Uterus (tissue), 4 donors: ENCODE results near the gene FUS. TPM values are rescaled to one million over a fixed set of nuclear protein-coding genes. Genes with fewer than 3 reads are reported as not detected.

ENCODE experiments used
- DNase-seq, 2 donors: peaks; one replicate each; pipeline ENCODE4 v3.0.0-alpha.2; 2019 to 2020
- H3K27ac ChIP-seq, 2 donors: fragments of 200-600 bp; sonication (generic); 1 replicate in 1 of 2; 2 replicates in 1 of 2; pipeline ENCODE4 v1.5.1; 2016 to 2018
- H3K27me3 ChIP-seq, 2 donors: fragments of 200-600 bp; sonication (generic); one replicate each; pipeline ENCODE4 v1.5.1; 2018 to 2019; ENCODE audit warnings: control low read depth in 1 of 2
- H3K36me3 ChIP-seq, 2 donors: fragments of 200-600 bp; sonication (generic); one replicate each; pipeline ENCODE4 v1.5.1; 2019; ENCODE audit warnings: control low read depth in 1 of 2
- H3K4me1 ChIP-seq, 2 donors: fragments of 200-600 bp; sonication (generic); one replicate each; pipeline ENCODE4 v1.5.1; 2018 to 2019; ENCODE audit warnings: control low read depth in 1 of 2
- H3K4me3 ChIP-seq, 2 donors: fragments of 200-600 bp; sonication (generic); 1 replicate in 1 of 2; 2 replicates in 1 of 2; pipeline ENCODE4 v1.5.1; 2018 to 2019; ENCODE audit warnings: mild to moderate bottlenecking in 1 of 2
- H3K9me3 ChIP-seq, 2 donors: fragments of 200-600 bp; sonication (generic); one replicate each; pipeline ENCODE4 v1.5.1; 2019; ENCODE audit warnings: control low read depth in 1 of 2
- CTCF ChIP-seq, 4 experiments: fragments of 200-600 bp in 2 of 4; fragments of 450-650 bp in 2 of 4; sonication (generic) in 2 of 4; IDR thresholded peaks; one replicate each; pipeline ENCODE4 v1.5.1; 2016 to 2019; ENCODE audit warnings: antibody characterized with exemption in 4 of 4, mild to moderate bottlenecking in 2 of 4, moderate library complexity in 1 of 4
- POLR2A ChIP-seq, 2 donors: fragments of 450-650 bp; IDR thresholded peaks; one replicate each; pipeline ENCODE4 v1.6.1; 2016; ENCODE audit warnings: antibody characterized with exemption in 2 of 2, mild to moderate bottlenecking in 1 of 2, moderate library complexity in 1 of 2
- intact Hi-C: fragments of 100-400 bp; cut with DNase I; formaldehyde crosslinking; loops from one replicate; pipeline ENCODE4 v1.15.1; 2023; ENCODE audit warnings: low total_unique reads
- total RNA-seq, 4 donors: library from RNA; depleted of rRNA in 3 of 4; stranded (reverse); fragments of >200 nt in 3 of 4; gene quantifications; one replicate each; pipeline versions ENCODE4 v1.1.0 to v1.2.4, GENCODE V29; 2014 to 2023
- donor health status: DM: yes; HTN: yes; CAD: no.

Gene FUS
- total RNA-seq, 4 donors from 2014 or later: 21.5 to 356 (median 109) TPM

GRCh38 chr16:31213342-31213741 is 33.4 kb downstream of the FUS start:
- intact Hi-C loops: no loop called here
- DNase-seq: no peak
- no peak overlapping the region for H3K4me3 ChIP-seq
- H3K9me3 ChIP-seq: no peaks in the 10 kb centered on the region
- peaks cover 0 to 12% of the 10 kb centered on the region in 2 donors for H3K27me3 ChIP-seq
- H3K4me1 ChIP-seq: peaks cover 0 to 9% of the 10 kb centered on the region in 2 donors
- TF ChIP-seq POLR2A (IDR thresholded peaks at IDR 0.05) (no peak), CTCF (IDR thresholded peaks at IDR 0.05) (no peak)
- no peaks in the 10 kb centered on the region for H3K36me3 ChIP-seq
- H3K27ac ChIP-seq: no peak overlapping the region

GRCh38 chr16:31213877-31214707 is 34.2 kb downstream of the FUS start, which contains the start of gene TRIM72:
Gene TRIM72 (plus strand): TSS chr16:31214119. CDS start chr16:31214739, 620 bp downstream.
- no peak within 1 kb of the TSS for H3K27ac ChIP-seq
- no peaks in the 10 kb centered on the region for H3K9me3 ChIP-seq
- peak within 1 kb of the TSS; percentile 23 to 39 for H3K4me3 ChIP-seq
- peaks cover 0 to 12% of the 10 kb centered on the region in 2 donors for H3K27me3 ChIP-seq
- peaks cover 0 to 9% of the 10 kb centered on the region in 2 donors for H3K4me1 ChIP-seq
- TF ChIP-seq POLR2A (IDR thresholded peaks at IDR 0.05) (no peak), CTCF (IDR thresholded peaks at IDR 0.05) (no peak)
- no peaks in the 10 kb centered on the region for H3K36me3 ChIP-seq
- no peak for DNase-seq
- intact Hi-C loops: no loop called here

- DNase-seq: no peak
- Histone ChIP-seq H3K36me3 (no peaks in the 10 kb centered on the region), H3K9me3 (no peaks in the 10 kb centered on the region), H3K4me3 (peak overlapping the region; percentile 23 to 39), H3K27me3 (peaks cover 0 to 12% of the 10 kb centered on the region in 2 donors), H3K4me1 (peaks cover 0 to 9% of the 10 kb centered on the region in 2 donors), H3K27ac (no peak overlapping the region)
- intact Hi-C loops: no loop called here
- TF ChIP-seq CTCF (IDR thresholded peaks at IDR 0.05): no peak
These were observed 34.9 kb downstream of the FUS start for GRCh38 chr16:31214708-31215286.

- Histone ChIP-seq H3K4me1 (peaks cover 0 to 9% of the 10 kb centered on the region in 2 donors), H3K4me3 (peak overlapping the region; percentile 23 to 39), H3K9me3 (no peaks in the 10 kb centered on the region), H3K27me3 (peaks cover 0 to 12% of the 10 kb centered on the region in 2 donors), H3K36me3 (no peaks in the 10 kb centered on the region), H3K27ac (no peak overlapping the region)
- intact Hi-C loops: no loop called here
- peak; percentile 36 to 51 for DNase-seq
- no peak for TF ChIP-seq POLR2A (IDR thresholded peaks at IDR 0.05)
- TF ChIP-seq CTCF (IDR thresholded peaks at IDR 0.05): no peak
These were observed 35.6 kb downstream of the FUS start for GRCh38 chr16:31215287-31216162.
